Mesodermal cell (in vitro differentiated cells): ENCODE data around the gene MAGI3.
"Not testable (repeated sequence)": the region's sequence is repeated elsewhere in the genome, so short reads cannot be mapped to it uniquely, and the experiment has no call there.

Experiments
- H3K27ac ChIP-seq: 2 replicates; pipeline ENCODE4 v1.7.0; 2013; ENCODE audit warnings: mild to moderate bottlenecking, low read depth, low read length, moderate library complexity; ENCODE audit not compliant: severe bottlenecking
- H3K36me3 ChIP-seq: 2 replicates; pipeline ENCODE4 v1.7.1; 2013; ENCODE audit warnings: mild to moderate bottlenecking, low read length, moderate library complexity; ENCODE audit not compliant: control insufficient read depth, insufficient read depth
- H3K4me1 ChIP-seq: one replicate; pipeline ENCODE4 v1.7.1; 2013; ENCODE audit warnings: mild to moderate bottlenecking, low read length; ENCODE audit not compliant: insufficient read depth, control insufficient read depth, poor library complexity, severe bottlenecking
- H3K4me3 ChIP-seq: 2 replicates; pipeline ENCODE4 v1.7.0; 2013; ENCODE audit warnings: low read length, control low read depth, mild to moderate bottlenecking; ENCODE audit not compliant: insufficient read depth, poor library complexity, severe bottlenecking; ENCODE audit errors: extremely low read depth
- H3K9me3 ChIP-seq: 2 replicates; pipeline ENCODE4 v1.7.1; 2013; ENCODE audit warnings: mild to moderate bottlenecking, low read length, moderate library complexity; ENCODE audit not compliant: control insufficient read depth
- WGBS, 2 experiments: methylation state at CpG; one replicate each; pipeline ENCODE4 v1.1.5; 2013; ENCODE audit warnings: missing lambda C conversion rate in 2 of 2; ENCODE audit not compliant: insufficient coverage in 2 of 2; 5-methylcytosine and 5-hydroxymethylcytosine counted together

MAGI3 gene

DNA sequence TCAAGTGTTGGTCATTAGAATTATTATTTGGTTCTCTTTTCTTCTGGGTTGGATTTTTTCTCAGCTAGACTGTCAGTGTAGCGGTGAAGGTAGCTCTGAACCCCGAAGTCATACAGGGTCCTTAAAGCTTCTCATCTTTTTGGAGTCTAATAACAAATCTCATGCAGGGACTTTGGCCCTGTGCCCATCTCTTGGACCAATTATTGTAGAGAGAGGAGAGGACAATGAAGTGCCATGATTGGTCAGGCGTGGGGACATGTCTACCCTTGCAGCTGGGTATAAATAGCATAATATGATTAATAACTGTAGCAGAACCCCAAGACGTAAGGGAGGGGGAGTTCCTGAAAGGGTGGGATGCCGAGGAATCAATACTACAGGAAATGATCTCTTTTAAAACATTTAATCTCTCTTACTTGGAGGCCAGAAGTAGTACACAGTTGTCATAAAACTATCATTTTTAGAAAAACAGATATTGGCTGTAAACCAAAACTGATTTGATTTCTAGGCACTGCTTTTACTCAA, 8.8 kb downstream of the MAGI3 start:
- H3K4me1 ChIP-seq: no peaks in the 10 kb centered on the region
- H3K4me3 ChIP-seq: no peak overlapping the region
- H3K36me3 ChIP-seq: peaks cover 3% of the 10 kb centered on the region
- no peak overlapping the region for H3K27ac ChIP-seq
- no peaks in the 10 kb centered on the region for H3K9me3 ChIP-seq
- WGBS, 2 experiments: 89 to 100% methylated on average over 1 to 4 of the region's 5 CpGs

GRCh38 chr1:113401067-113401466, 10.8 kb downstream of the MAGI3 start:
- no peaks in the 10 kb centered on the region for H3K9me3 ChIP-seq
- peaks cover 3% of the 10 kb centered on the region for H3K36me3 ChIP-seq
- WGBS, 2 experiments: 60% methylated on average over 2 of the region's 4 CpGs; no CpG with 5 or more reads in 1 of the 2 experiments
- H3K4me1 ChIP-seq: no peaks in the 10 kb centered on the region
- no peak overlapping the region for H3K4me3 ChIP-seq
- H3K27ac ChIP-seq: no peak overlapping the region

DNA sequence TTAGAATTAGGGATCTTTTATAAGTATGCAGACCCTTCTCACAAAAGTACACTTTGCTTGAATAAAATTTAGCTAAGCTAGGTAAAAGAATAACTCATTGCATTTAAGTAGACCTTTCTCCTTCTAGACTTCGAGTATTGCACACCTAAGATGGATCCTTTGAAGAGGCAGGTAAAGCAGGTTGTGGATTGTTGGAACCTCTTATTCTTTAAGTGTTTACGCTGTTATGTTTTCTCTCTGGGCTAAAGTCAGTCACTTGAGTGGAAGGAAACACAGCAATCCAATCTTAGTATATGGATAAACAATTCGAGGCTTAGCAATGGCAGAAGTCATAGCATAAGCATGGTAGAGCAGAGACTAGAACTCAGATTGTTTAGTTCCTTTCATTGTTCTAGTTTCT, 11.4 kb downstream of the MAGI3 start:
- WGBS, 2 experiments: 88 to 92% methylated on average over 2 to 3 of the region's 3 CpGs
- H3K4me1 ChIP-seq: no peaks in the 10 kb centered on the region
- peaks cover 3% of the 10 kb centered on the region for H3K36me3 ChIP-seq
- H3K27ac ChIP-seq: no peak overlapping the region
- no peak overlapping the region for H3K4me3 ChIP-seq
- H3K9me3 ChIP-seq: no peaks in the 10 kb centered on the region

DNA sequence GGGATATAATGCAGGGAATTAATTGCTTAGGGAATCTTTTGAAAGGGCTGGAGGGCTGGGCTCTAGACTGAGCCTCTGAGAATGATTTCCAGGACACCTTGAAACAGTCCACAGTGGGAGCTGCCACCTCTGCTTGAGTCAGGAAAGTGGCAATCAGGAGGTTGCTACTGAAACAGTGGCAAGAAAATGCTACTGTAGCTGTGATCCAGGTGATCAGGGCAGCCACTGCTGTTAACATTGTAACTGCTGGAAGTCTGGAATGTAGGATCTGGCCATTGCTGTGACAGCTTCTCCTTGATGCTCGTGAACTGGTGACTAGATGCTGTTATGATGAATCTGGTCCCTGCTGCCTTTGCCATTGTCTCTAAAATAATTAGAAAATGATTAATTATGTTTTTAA, 12.8 kb downstream of the MAGI3 start:
- peaks cover 3% of the 10 kb centered on the region for H3K36me3 ChIP-seq
- no peaks in the 10 kb centered on the region for H3K9me3 ChIP-seq
- H3K4me1 ChIP-seq: no peaks in the 10 kb centered on the region
- no CpG with 5 or more reads among the region's 1 CpG for WGBS, 2 experiments
- H3K4me3 ChIP-seq: no peak overlapping the region
- H3K27ac ChIP-seq: no peak overlapping the region

DNA sequence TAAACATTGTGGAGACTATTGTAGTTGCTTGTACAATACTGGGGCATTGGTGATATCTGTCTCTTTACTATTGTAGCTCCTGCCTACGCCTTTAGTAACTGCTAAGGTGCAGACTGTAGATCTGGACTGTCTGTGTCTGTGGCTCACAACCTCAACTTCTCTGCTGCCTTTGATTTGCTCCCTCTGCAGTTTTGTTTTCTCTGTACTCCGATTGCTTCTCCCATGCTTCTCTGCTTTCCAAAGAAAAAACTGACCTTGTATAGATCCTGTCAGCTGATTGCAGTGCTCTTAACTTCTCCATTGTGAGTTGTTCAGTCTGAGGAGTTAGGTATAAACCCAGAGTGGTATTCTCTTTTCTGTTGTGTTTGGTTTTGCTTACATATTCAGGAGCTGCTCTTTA, 15.3 kb downstream of the MAGI3 start:
- H3K36me3 ChIP-seq: peaks cover 3% of the 10 kb centered on the region
- no peaks in the 10 kb centered on the region for H3K9me3 ChIP-seq
- no peaks in the 10 kb centered on the region for H3K4me1 ChIP-seq
- H3K27ac ChIP-seq: no peak overlapping the region
- 100% methylated on average over 1 to 2 of the region's 2 CpGs for WGBS, 2 experiments
- H3K4me3 ChIP-seq: no peak overlapping the region

- not testable (repeated sequence) for H3K27ac ChIP-seq, H3K36me3 ChIP-seq, H3K9me3 ChIP-seq, H3K4me3 ChIP-seq, H3K4me1 ChIP-seq
- no CpG with 5 or more reads among the region's 4 CpGs for WGBS, 2 experiments
Observed at GRCh38 chr1:113406149-113406548, 15.8 kb downstream of the MAGI3 start.

GRCh38 chr1:113409363-113409762, 19.0 kb downstream of the MAGI3 start:
- H3K4me3 ChIP-seq: no peak overlapping the region
- H3K4me1 ChIP-seq: no peaks in the 10 kb centered on the region
- no peaks in the 10 kb centered on the region for H3K9me3 ChIP-seq
- no peaks in the 10 kb centered on the region for H3K36me3 ChIP-seq
- H3K27ac ChIP-seq: no peak overlapping the region

DNA sequence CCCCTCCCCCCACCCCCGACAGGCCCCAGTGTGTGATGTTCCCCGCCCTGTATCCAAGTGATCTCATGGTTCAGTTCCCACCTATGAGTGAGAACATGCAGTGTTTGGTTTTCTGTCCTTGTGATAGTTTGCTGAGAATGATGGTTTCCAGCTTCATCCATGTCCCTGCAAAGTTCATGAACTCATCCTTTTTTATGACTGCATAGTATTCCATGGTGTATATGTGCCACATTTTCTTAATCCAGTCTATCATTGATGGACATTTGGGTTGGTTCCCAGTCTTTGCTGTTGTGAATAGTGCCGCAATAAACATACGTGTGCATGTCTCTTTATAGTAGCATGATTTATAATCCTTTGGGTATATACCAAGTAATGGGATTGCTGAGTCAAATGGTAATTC, 21.7 kb downstream of the MAGI3 start:
- H3K36me3 ChIP-seq, H3K4me1 ChIP-seq, H3K4me3 ChIP-seq, H3K27ac ChIP-seq, H3K9me3 ChIP-seq: not testable (repeated sequence)
- WGBS, 2 experiments: 100% methylated on average over 2 of the region's 4 CpGs; no CpG with 5 or more reads in 1 of the 2 experiments

DNA sequence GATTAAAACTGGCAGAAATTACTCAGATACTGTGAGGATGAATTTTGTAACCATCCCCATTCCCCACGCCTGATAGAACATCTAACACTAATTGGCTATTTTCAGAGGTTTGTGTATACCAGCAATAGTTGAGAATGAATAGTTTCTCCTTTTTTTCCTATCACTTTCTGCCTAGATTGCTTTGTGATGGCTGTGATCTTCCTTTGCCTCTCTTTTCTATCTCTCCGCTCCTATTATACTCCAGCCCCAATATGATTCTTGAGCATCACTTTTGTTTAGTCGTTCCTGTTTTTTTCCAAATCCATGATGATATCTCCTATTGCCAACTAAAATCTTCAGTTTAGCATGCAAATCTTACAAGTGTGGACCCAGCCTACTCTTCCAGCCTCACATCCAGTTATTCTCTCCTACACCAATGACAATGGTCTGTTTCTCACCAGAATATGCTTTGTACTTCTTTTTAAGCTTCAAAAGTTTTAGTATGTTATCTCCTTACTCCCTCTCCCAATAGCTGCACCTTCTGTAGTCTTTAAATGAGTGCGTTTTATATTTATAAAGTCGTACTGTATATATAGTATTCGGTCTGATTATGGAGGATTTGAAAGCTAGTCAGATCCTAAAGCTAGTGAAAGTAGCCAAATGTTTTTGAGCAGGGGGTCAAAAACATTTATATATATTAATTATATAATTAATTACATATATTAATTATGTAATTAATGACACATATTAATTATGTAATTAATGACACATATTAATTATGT, 25.2 kb downstream of the MAGI3 start:
- H3K36me3 ChIP-seq: no peaks in the 10 kb centered on the region
- WGBS, 2 experiments: 88 to 96% methylated on average over 2 of the region's 6 CpGs
- peak overlapping the region; percentile 11 for H3K27ac ChIP-seq
- H3K4me3 ChIP-seq: no peak overlapping the region
- H3K9me3 ChIP-seq: peaks cover 9% of the 10 kb centered on the region
- H3K4me1 ChIP-seq: no peaks in the 10 kb centered on the region

- H3K9me3 ChIP-seq, H3K36me3 ChIP-seq, H3K27ac ChIP-seq, H3K4me3 ChIP-seq, H3K4me1 ChIP-seq: not testable (repeated sequence)
Observed at GRCh38 chr1:113416071-113416470, 25.8 kb downstream of the MAGI3 start.

- 100% methylated on average over 1 of the region's 2 CpGs for WGBS, 2 experiments
- Histone ChIP-seq H3K4me3 (no peak overlapping the region), H3K4me1 (no peaks in the 10 kb centered on the region), H3K27ac (no peak overlapping the region), H3K36me3 (no peaks in the 10 kb centered on the region), H3K9me3 (peaks cover 9% of the 10 kb centered on the region)
Observed at GRCh38 chr1:113416496-113416895, 26.2 kb downstream of the MAGI3 start.
